Spleen (tissue), 11 donors: Measurements from ENCODE around the gene TMEM272. TPM values are rescaled to one million over a fixed set of nuclear protein-coding genes. Genes with fewer than 3 reads are reported as not detected.

ENCODE experiments used
- DNase-seq: peaks from one replicate; pipeline ENCODE4 v3.0.0-alpha.2; 2020
- H3K27ac ChIP-seq, 8 donors: fragments of 200-600 bp; sonication (generic) in 7 of 8; 1 replicate in 4 of 8; 2 replicates in 4 of 8; pipeline versions ENCODE4 v1.5.0 to v1.8.0; 2016 to 2021; ENCODE audit warnings: inconsistent platforms in 4 of 8, mild to moderate bottlenecking in 4 of 8, moderate library complexity in 1 of 8
- H3K27me3 ChIP-seq, 7 donors: fragments of 200-600 bp; sonication (generic) in 6 of 7; replicated peaks in 1 of 7; 1 replicate in 4 of 7; 2 replicates in 3 of 7; pipeline versions ENCODE4 v1.5.0 to v1.8.0; 2016 to 2021; ENCODE audit warnings: inconsistent platforms in 3 of 7, mild to moderate bottlenecking in 1 of 7
- H3K36me3 ChIP-seq, 6 donors: fragments of 200-600 bp; sonication (generic) in 5 of 6; 1 replicate in 4 of 6; 2 replicates in 2 of 6; pipeline versions ENCODE4 v1.5.0 to v1.8.0; 2016 to 2021; ENCODE audit warnings: inconsistent platforms in 2 of 6
- H3K4me1 ChIP-seq, 6 donors: fragments of 200-600 bp; sonication (generic) in 5 of 6; 1 replicate in 3 of 6; 2 replicates in 3 of 6; pipeline versions ENCODE4 v1.5.0 to v1.8.0; 2016 to 2021; ENCODE audit warnings: inconsistent platforms in 3 of 6
- H3K4me3 ChIP-seq, 8 donors: fragments of 200-600 bp; sonication (generic) in 7 of 8; 1 replicate in 4 of 8; 2 replicates in 4 of 8; pipeline versions ENCODE4 v1.5.0 to v1.8.0; 2016 to 2021; ENCODE audit warnings: inconsistent platforms in 4 of 8, mild to moderate bottlenecking in 4 of 8, moderate library complexity in 2 of 8
- H3K9me3 ChIP-seq, 8 donors: fragments of 200-600 bp; sonication (generic) in 7 of 8; 1 replicate in 4 of 8; 2 replicates in 4 of 8; pipeline versions ENCODE4 v1.5.0 to v1.8.0; 2016 to 2021; ENCODE audit warnings: inconsistent platforms in 4 of 8
- POLR2A ChIP-seq, 3 donors: fragments of 450-650 bp; IDR thresholded peaks; one replicate each; pipeline ENCODE4 v1.5.1; 2017; ENCODE audit warnings: antibody characterized with exemption in 3 of 3, mild to moderate bottlenecking in 1 of 3
- POLR2AphosphoS5 ChIP-seq, 3 donors: sonication (generic); formaldehyde crosslinking; IDR thresholded peaks; one replicate each; pipeline ENCODE4 v1.5.1; 2017; ENCODE audit warnings: antibody characterized with exemption in 3 of 3
- WGBS, 5 donors: extraction: QIAGEN DNeasy Blood & Tissue Kit in 3 of 5; methylation state at CpG; one replicate each; pipeline versions ENCODE4 v1.1.5 to v1.1.7; 2013 to 2018; 5-methylcytosine and 5-hydroxymethylcytosine counted together
- intact Hi-C: fragments of 100-400 bp; cut with DNase I; formaldehyde crosslinking; loops from one replicate; pipeline ENCODE4 v1.15.0; 2023; ENCODE audit warnings: low total_unique reads
- polyA plus RNA-seq, 3 donors: library from polyadenylated mRNA; stranded (reverse); fragments of 200-250 nt; gene quantifications; one replicate each; pipeline ENCODE4 v1.2.1, GENCODE V29; 2013
- total RNA-seq, 7 donors: library from RNA; depleted of rRNA in 3 of 7; stranded (reverse); fragments of >200 nt in 3 of 7; fragmentation: NEBNext Ultra II Directional in 4 of 7; extraction: Animal tissue kit (Norgen Biotek cat#: 25700) in 4 of 7; gene quantifications; one replicate each; pipeline versions ENCODE4 v1.1.0 to v1.2.1, GENCODE V29; 2016 to 2021
- TF ChIP-seq, protein P1 (sequence below), 11 experiments: fragments of 200-600 bp in 7 of 11; fragments of 450-650 bp in 4 of 11; sonication (generic) in 4 of 11; IDR thresholded peaks in 8 of 11; conservative IDR thresholded peaks in 3 of 11; 1 replicate in 7 of 11; 2 replicates in 4 of 11; pipeline versions ENCODE4 v1.4.0 to v1.8.0; 2016 to 2021; ENCODE audit warnings: antibody characterized with exemption in 11 of 11, inconsistent platforms in 4 of 11, mild to moderate bottlenecking in 1 of 11
- donor health status: healthy with polysubstance abuse.
- donor health status: DM: no; HTN: no; CAD: no; lungs with moderate emphysema.
- donor health status: DM: no; HTN: no; CAD: no.
- donor health status: Bipolar disorder and iron deficiency.
- donor health status: healthy.
- donor health status: DM: no; HTN: no; CAD: no.
- donor health status: DM: yes; HTN: yes; CAD: no.

The TMEM272 gene
- total and polyA plus RNA-seq, 10 donors: 0.03 to 3.3 (median 1.1) TPM

DNA sequence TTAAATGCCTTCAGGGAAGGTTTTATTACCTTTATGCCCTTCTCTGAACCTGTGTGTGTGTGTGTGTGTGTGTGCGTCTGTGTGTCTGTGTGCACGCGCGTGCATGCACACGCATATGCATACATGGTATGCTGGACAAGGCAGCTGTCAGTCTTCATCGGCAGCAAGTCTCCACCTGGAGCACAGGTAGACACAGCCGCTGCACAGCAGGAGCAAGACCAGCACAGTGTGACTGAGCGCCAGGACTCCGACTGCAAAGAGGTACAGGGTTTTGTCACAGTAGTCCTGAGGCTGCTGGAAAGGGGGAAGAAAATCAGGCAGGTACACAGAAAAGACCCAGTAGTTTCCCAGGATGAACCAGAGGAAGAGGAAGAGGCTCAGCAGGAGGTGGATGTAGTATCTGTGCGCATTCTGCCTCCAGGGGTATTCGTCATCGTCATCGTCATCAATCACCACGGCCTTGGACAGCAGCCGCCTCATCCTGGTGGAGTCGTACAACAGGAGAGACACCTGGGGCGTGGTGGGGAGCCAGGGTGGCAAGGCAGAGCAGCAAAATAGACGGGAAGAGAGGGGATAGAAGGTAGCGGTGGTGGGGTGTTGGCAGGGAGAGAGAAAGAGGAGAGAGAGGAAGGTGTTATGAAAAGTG lies 28.2 kb downstream of the TMEM272 start:
- no peaks in the 10 kb centered on the region for H3K9me3 ChIP-seq
- H3K4me1 ChIP-seq: peaks cover 0 to 90% (median 44%) of the 10 kb centered on the region in 6 donors
- H3K27ac ChIP-seq: no peak overlapping the region
- H3K4me3 ChIP-seq: no peak overlapping the region
- WGBS, 5 donors: 84 to 88% (median 86%) methylated on average over 19 of the region's 19 CpGs
- TF ChIP-seq POLR2AphosphoS5 (IDR thresholded peaks at IDR 0.05): no peak
- TF ChIP-seq, protein P1, sequence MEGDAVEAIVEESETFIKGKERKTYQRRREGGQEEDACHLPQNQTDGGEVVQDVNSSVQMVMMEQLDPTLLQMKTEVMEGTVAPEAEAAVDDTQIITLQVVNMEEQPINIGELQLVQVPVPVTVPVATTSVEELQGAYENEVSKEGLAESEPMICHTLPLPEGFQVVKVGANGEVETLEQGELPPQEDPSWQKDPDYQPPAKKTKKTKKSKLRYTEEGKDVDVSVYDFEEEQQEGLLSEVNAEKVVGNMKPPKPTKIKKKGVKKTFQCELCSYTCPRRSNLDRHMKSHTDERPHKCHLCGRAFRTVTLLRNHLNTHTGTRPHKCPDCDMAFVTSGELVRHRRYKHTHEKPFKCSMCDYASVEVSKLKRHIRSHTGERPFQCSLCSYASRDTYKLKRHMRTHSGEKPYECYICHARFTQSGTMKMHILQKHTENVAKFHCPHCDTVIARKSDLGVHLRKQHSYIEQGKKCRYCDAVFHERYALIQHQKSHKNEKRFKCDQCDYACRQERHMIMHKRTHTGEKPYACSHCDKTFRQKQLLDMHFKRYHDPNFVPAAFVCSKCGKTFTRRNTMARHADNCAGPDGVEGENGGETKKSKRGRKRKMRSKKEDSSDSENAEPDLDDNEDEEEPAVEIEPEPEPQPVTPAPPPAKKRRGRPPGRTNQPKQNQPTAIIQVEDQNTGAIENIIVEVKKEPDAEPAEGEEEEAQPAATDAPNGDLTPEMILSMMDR (IDR thresholded peaks at IDR 0.05 in 8 of 11, conservative IDR thresholded peaks at IDR 0.05 in 3 of 11): no peak
- no peak for TF ChIP-seq POLR2A (IDR thresholded peaks at IDR 0.05)
- H3K27me3 ChIP-seq: no peaks in the 10 kb centered on the region
- DNase-seq: no peak
- H3K36me3 ChIP-seq: no peaks in the 10 kb centered on the region
- intact Hi-C loops: loop anchor here (10.0 kb wide), 1 partner anchor 308 kb away; the partner anchor contains the start of gene NEK5

GRCh38 chr13:51815848-51816247 lies 29.1 kb downstream of the TMEM272 start:
- intact Hi-C loops: loop anchor here (10.0 kb wide), 1 partner anchor 309 kb away; the partner anchor contains the start of gene NEK5
- peaks cover 0 to 90% (median 44%) of the 10 kb centered on the region in 6 donors for H3K4me1 ChIP-seq

GRCh38 chr13:51814825-51815650 lies 29.9 kb downstream of the TMEM272 start:
- peaks cover 0 to 84% (median 40%) of the 10 kb centered on the region in 6 donors for H3K4me1 ChIP-seq
- H3K4me3 ChIP-seq: peak overlapping the region in 4 of 8 donors; percentile 4 to 57 (median 16)
- H3K27ac ChIP-seq: peak overlapping the region in 5 of 8 donors; percentile 17 to 63 (median 56)
- TF ChIP-seq, protein P1 (IDR thresholded peaks at IDR 0.05 in 8 of 11, conservative IDR thresholded peaks at IDR 0.05 in 3 of 11): peak; percentile 79 to 96 (median 92)
- no peak for TF ChIP-seq POLR2A (IDR thresholded peaks at IDR 0.05)
- TF ChIP-seq POLR2AphosphoS5 (IDR thresholded peaks at IDR 0.05): peak in 1 of 3 donors; percentile 38
- WGBS, 5 donors: 28 to 32% (median 28%) methylated on average over 13 of the region's 13 CpGs
- DNase-seq: no peak
- intact Hi-C loops: loop anchor here (10.0 kb wide), 1 partner anchor 310 kb away; the partner anchor contains the start of gene NEK5
- no peaks in the 10 kb centered on the region for H3K36me3 ChIP-seq
- no peaks in the 10 kb centered on the region for H3K9me3 ChIP-seq
- no peaks in the 10 kb centered on the region for H3K27me3 ChIP-seq

More at GRCh38 chr13:51815848-51816247, 29.1 kb downstream of the TMEM272 start:
- Histone ChIP-seq H3K27me3 (no peaks in the 10 kb centered on the region), H3K27ac (peak overlapping the region in 2 of 8 donors; percentile 56 to 63), H3K4me3 (no peak overlapping the region), H3K9me3 (no peaks in the 10 kb centered on the region), H3K36me3 (no peaks in the 10 kb centered on the region)
- WGBS, 5 donors: 86 to 93% (median 88%) methylated on average over 11 of the region's 11 CpGs
- TF ChIP-seq, protein P1 (IDR thresholded peaks at IDR 0.05 in 8 of 11, conservative IDR thresholded peaks at IDR 0.05 in 3 of 11): no peak
- TF ChIP-seq POLR2A (IDR thresholded peaks at IDR 0.05) (no peak), POLR2AphosphoS5 (IDR thresholded peaks at IDR 0.05) (no peak)
- no peak for DNase-seq
